Lower leg skin (tissue), 3 donors: ENCODE measurements around the gene BMP7.
"Not testable (repeated sequence)": the region's sequence is repeated elsewhere in the genome, so short reads cannot be mapped to it uniquely, and the experiment has no call there.

Experiments used
- POLR2A ChIP-seq, 2 donors: fragments of 450-650 bp; IDR thresholded peaks; one replicate each; pipeline ENCODE4 v1.6.1; 2016 to 2017; ENCODE audit warnings: antibody characterized with exemption in 2 of 2, mild to moderate bottlenecking in 1 of 2, moderate library complexity in 1 of 2
- TF ChIP-seq, protein P1 (sequence below), 3 donors: fragments of 450-650 bp; IDR thresholded peaks; one replicate each; pipeline ENCODE4 v1.5.1; 2016; ENCODE audit warnings: antibody characterized with exemption in 3 of 3, mild to moderate bottlenecking in 3 of 3, moderate library complexity in 2 of 3

DNA sequence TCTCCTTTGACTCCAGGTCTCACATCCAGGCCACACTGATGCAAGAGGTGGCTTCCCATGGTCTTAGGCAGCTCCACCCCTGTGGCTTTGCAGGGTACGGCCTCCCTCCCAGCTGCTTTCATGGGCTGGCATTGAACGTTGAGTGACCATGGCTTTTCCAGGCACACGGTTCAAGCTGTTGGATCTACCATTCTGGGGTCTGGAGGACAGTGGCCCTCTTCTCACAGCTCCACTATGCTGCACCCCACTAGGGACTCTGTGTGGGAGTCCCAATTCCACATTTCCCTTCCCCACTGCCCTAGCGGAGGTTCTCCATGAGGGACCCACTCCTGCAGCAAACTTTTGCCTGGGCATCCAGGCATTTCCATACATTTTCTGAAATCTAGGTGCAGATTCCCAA, 27.1 kb downstream of the BMP7 start:
- TF ChIP-seq, protein P1, sequence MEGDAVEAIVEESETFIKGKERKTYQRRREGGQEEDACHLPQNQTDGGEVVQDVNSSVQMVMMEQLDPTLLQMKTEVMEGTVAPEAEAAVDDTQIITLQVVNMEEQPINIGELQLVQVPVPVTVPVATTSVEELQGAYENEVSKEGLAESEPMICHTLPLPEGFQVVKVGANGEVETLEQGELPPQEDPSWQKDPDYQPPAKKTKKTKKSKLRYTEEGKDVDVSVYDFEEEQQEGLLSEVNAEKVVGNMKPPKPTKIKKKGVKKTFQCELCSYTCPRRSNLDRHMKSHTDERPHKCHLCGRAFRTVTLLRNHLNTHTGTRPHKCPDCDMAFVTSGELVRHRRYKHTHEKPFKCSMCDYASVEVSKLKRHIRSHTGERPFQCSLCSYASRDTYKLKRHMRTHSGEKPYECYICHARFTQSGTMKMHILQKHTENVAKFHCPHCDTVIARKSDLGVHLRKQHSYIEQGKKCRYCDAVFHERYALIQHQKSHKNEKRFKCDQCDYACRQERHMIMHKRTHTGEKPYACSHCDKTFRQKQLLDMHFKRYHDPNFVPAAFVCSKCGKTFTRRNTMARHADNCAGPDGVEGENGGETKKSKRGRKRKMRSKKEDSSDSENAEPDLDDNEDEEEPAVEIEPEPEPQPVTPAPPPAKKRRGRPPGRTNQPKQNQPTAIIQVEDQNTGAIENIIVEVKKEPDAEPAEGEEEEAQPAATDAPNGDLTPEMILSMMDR (IDR thresholded peaks at IDR 0.05), result not testable (repeated sequence)
- TF ChIP-seq POLR2A (IDR thresholded peaks at IDR 0.05), result not testable (repeated sequence)
